ENCODE measurements around the gene IER3IP1.

DNA sequence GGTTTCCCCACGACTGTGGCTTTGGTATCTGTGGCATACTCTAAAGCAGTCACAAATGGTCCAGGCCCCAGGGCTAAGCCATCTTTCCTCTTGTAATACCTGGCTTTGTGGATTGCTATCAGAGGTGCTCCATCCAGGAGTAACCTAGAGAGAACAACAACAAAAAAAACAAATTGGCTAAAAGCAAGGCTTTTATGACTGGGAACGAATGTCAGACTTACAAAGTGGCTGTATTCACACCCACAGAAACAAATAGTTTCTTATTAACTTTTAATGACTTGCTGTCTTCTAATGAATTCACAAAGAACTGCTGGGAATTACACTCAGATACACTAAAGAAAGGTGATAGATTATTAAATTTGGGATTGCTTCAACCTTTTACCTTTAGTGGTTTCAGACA is 61.0 kb downstream of the IER3IP1 start:
- TF ChIP-seq MAFK (IDR thresholded peaks at IDR 0.05; ENCODE audit: low read depth, low read length) (no peak), BHLHE40 (IDR thresholded peaks at IDR 0.05; ENCODE audit: low read depth, low read length) (no peak), CTCF (conservative IDR thresholded peaks at IDR 0.05; ENCODE audit: low read depth, low read length) (no peak), FOS (IDR thresholded peaks at IDR 0.05; ENCODE audit: low read depth, low read length) (no peak), CHD1 (IDR thresholded peaks at IDR 0.05; ENCODE audit: low read depth, low read length) (no peak), POLR2A (IDR thresholded peaks at IDR 0.05; ENCODE audit: low read depth, low read length) (no peak), RAD21 (IDR thresholded peaks at IDR 0.05; ENCODE audit: low read length) (no peak), CEBPB (IDR thresholded peaks at IDR 0.05; ENCODE audit: low read depth, low read length) (no peak), MXI1 (IDR thresholded peaks at IDR 0.05; ENCODE audit: borderline replicate concordance, low read depth, low read length) (no peak)

Data from IMR-90 (cell line).